Mucosa of descending colon (tissue), 3 donors: ENCODE results near the gene SLC2A1. TPM values are rescaled to one million over a fixed set of nuclear protein-coding genes. Genes with fewer than 3 reads are reported as not detected.
A peak's percentile ranks its signal among the peaks of the same experiment; 100 is the strongest.

ENCODE experiments used
- ATAC-seq: fragments of 200-7000 bp; cut with Tn5 transposase; one replicate; pipeline ENCODE4 v1.9.1; 2020; ENCODE audit warnings: mild to moderate bottlenecking, moderate library complexity
- DNase-seq, 3 donors: peaks; one replicate each; pipeline ENCODE4 v3.0.0-alpha.2; 2020
- H3K36me3 ChIP-seq: fragments of 200-600 bp; one replicate; pipeline ENCODE4 v1.8.0; 2021; ENCODE audit warnings: low read depth, mild to moderate bottlenecking
- H3K4me1 ChIP-seq: fragments of 200-600 bp; one replicate; pipeline ENCODE4 v1.8.0; 2021; ENCODE audit warnings: low read depth, mild to moderate bottlenecking
- H3K4me3 ChIP-seq: fragments of 200-600 bp; one replicate; pipeline ENCODE4 v1.8.0; 2021; ENCODE audit warnings: mild to moderate bottlenecking
- H3K9me3 ChIP-seq: fragments of 200-600 bp; one replicate; pipeline ENCODE4 v1.8.0; 2021; ENCODE audit warnings: mild to moderate bottlenecking
- CTCF ChIP-seq: fragments of 200-600 bp; IDR thresholded peaks from one replicate; pipeline ENCODE4 v1.8.0; 2022; ENCODE audit warnings: antibody characterized with exemption, mild to moderate bottlenecking
- intact Hi-C, 2 donors: fragments of 100-400 bp; cut with DNase I in 1 of 2; cut with micrococcal nuclease in 1 of 2; formaldehyde crosslinking; loops; one replicate each; pipeline versions ENCODE4 v1.11.0 to v1.11.1; 2022; cut with DNase I, micrococcal nuclease
- total RNA-seq, 3 donors: library from RNA; stranded (reverse); fragmentation: NEBNext Ultra II Directional in 2 of 3; extraction: Animal tissue kit (Norgen Biotek cat#: 25700) in 2 of 3; gene quantifications; one replicate each; pipeline versions ENCODE4 v1.2.1 to v1.2.4, GENCODE V29; 2021 to 2023
- donor health status: DM: no; HTN: no; CAD: no; lungs with moderate emphysema.
- donor health status: DM: no; HTN: no; CAD: no.
- donor health status: DM: no; HTN: yes; CAD: no.

Gene SLC2A1
- total RNA-seq, 3 donors from 2014 or later, result 36.0 to 81.2 (median 74.3) TPM

DNA sequence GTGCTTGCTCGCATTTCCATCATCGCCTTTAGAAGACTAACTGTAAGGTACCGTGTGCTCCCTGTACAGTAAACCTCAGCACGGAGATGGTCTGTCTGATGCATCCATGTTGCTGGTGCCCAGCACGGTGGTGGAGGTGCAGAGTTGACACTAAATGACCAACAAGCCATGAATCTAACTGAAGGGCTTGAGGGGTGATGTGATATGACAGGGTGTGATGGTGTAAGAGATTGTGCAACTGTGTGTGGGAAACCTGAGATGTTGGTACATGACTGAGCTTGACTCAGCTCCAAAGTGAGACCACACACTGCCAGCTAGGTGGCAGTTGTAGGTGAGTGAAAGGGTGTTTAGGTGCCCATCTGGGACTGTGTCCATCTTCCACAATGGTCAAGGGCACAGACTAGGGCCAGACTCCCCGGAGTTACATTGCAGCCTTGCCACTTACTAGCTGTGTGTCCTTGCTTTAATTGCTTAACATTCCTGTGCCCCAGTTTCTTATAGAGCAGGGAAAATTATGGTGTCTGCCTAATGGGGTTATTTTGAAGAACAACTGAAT, 21.4 kb downstream of the SLC2A1 start:
- H3K4me3 ChIP-seq, result no peak overlapping the region
- no peak for TF ChIP-seq CTCF
- intact Hi-C loops, result no loop called here
- ATAC-seq (no peak), DNase-seq (peak in 2 of 3 donors; percentile 5 to 14)
- H3K9me3 ChIP-seq, result no peaks in the 10 kb centered on the region
- peaks cover 87% of the 10 kb centered on the region for H3K4me1 ChIP-seq
- no peaks in the 10 kb centered on the region for H3K36me3 ChIP-seq

- H3K9me3 ChIP-seq, result no peaks in the 10 kb centered on the region
- peak; percentile 43 to 78 (median 67) for DNase-seq
- no peak overlapping the region for H3K4me3 ChIP-seq
- no peak for TF ChIP-seq CTCF
- intact Hi-C loops, result no loop called here
- peaks cover 87% of the 10 kb centered on the region for H3K4me1 ChIP-seq
- peak; percentile 60 for ATAC-seq
- H3K36me3 ChIP-seq, result no peaks in the 10 kb centered on the region
Measured at GRCh38 chr1:42936309-42937078, 22.2 kb downstream of the SLC2A1 start.

GRCh38 chr1:42935971-42936308, 22.7 kb downstream of the SLC2A1 start:
- DNase-seq (no peak), ATAC-seq (no peak)
- no peak overlapping the region for H3K4me3 ChIP-seq
- peaks cover 85% of the 10 kb centered on the region for H3K4me1 ChIP-seq
- H3K36me3 ChIP-seq, result no peaks in the 10 kb centered on the region
- intact Hi-C loops, result no loop called here
- TF ChIP-seq CTCF, result no peak
- no peaks in the 10 kb centered on the region for H3K9me3 ChIP-seq

- H3K4me1 ChIP-seq, result peaks cover 83% of the 10 kb centered on the region
- H3K9me3 ChIP-seq, result no peaks in the 10 kb centered on the region
- H3K36me3 ChIP-seq, result no peaks in the 10 kb centered on the region
- TF ChIP-seq CTCF, result no peak
- DNase-seq (peak; percentile 13 to 80 (median 56)), ATAC-seq (no peak)
- no peak overlapping the region for H3K4me3 ChIP-seq
- intact Hi-C loops, result no loop called here
Measured at GRCh38 chr1:42935313-42935895, 23.3 kb downstream of the SLC2A1 start.

- DNase-seq (peak in 1 of 3 donors; percentile 29), ATAC-seq (no peak)
- H3K4me3 ChIP-seq, result no peak overlapping the region
- peaks cover 76% of the 10 kb centered on the region for H3K4me1 ChIP-seq
- intact Hi-C loops, result no loop called here
- H3K36me3 ChIP-seq, result no peaks in the 10 kb centered on the region
- H3K9me3 ChIP-seq, result no peaks in the 10 kb centered on the region
- no peak for TF ChIP-seq CTCF
Measured at GRCh38 chr1:42934541-42935312, 23.9 kb downstream of the SLC2A1 start.
